ENCODE data around the gene ZNF8.

ZNF8 gene

DNA sequence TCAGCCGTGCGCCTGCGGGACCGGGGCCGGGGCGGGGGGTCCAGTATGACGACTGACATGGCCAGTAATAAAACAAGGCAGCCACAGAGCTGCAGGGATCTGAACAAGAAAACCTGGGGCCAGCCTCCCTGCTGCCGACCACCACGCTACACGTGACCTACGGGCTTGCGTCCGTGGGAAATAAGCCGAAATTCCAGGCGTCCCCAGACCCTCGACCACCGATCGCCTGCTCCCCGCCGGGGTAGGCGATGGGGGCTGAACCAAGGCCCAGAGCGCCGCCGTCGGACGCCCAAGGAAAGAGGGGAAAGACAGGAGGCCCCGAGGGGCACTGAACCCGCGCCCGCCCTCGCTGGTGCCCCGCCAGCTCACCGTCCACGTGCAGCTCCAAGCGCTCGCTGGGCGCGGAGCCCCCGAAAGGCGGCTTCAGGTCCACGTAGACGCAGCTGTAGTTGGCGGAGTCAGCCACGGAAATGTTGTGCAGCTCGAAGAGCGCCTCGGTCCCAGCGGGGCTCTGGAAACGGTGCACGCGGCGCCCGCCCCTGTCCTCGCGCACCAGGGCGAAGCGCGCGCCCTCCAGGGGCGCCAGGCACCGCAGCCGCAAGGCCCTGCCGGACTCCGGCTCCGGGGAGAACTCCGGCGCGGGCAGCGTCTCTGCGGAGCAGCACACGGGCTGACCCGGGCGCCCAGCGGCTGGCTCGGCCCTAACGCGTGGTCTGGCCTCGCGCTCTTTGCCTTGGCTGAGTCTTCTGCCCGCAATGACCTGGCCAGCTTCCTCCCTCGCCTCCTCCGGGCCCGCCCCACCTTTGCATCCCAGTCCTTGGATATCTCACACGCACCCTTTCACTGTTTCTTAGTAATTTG is 71.5 kb downstream of the ZNF8 start:
- Histone ChIP-seq H4K20me1 (ENCODE audit: low read depth, low read length) (no peaks in the 10 kb centered on the region), H3K4me3 (ENCODE audit: insufficient read depth, low read length, poor library complexity, severe bottlenecking) (no peak overlapping the region), H3K27me3 (ENCODE audit: low read length) (no peaks in the 10 kb centered on the region), H3K9ac (ENCODE audit: low read length) (no peak overlapping the region), H3K27ac (ENCODE audit: low read depth, low read length) (no peak overlapping the region), H3K9me3 (ENCODE audit: insufficient read depth, low read length) (no peaks in the 10 kb centered on the region), H3K36me3 (ENCODE audit: low read length) (no peaks in the 10 kb centered on the region), H3F3A (ENCODE audit: insufficient read depth) (no peaks in the 10 kb centered on the region), H2AFZ (ENCODE audit: low read depth, low read length, severe bottlenecking) (no peak overlapping the region), H3K79me2 (ENCODE audit: insufficient read depth, low read length) (no peaks in the 10 kb centered on the region), H3K4me2 (ENCODE audit: low read depth, low read length, poor library complexity, severe bottlenecking) (peak overlapping the region; percentile 29), H3K9me2 (replicated peaks; ENCODE audit: insufficient read depth, low read length) (no peaks in the 10 kb centered on the region)
- TF ChIP-seq EZH2phosphoT487 (conservative IDR thresholded peaks at IDR 0.05; ENCODE audit: low read length) = no peak
- TF ChIP-seq, protein P1, sequence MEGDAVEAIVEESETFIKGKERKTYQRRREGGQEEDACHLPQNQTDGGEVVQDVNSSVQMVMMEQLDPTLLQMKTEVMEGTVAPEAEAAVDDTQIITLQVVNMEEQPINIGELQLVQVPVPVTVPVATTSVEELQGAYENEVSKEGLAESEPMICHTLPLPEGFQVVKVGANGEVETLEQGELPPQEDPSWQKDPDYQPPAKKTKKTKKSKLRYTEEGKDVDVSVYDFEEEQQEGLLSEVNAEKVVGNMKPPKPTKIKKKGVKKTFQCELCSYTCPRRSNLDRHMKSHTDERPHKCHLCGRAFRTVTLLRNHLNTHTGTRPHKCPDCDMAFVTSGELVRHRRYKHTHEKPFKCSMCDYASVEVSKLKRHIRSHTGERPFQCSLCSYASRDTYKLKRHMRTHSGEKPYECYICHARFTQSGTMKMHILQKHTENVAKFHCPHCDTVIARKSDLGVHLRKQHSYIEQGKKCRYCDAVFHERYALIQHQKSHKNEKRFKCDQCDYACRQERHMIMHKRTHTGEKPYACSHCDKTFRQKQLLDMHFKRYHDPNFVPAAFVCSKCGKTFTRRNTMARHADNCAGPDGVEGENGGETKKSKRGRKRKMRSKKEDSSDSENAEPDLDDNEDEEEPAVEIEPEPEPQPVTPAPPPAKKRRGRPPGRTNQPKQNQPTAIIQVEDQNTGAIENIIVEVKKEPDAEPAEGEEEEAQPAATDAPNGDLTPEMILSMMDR (IDR thresholded peaks at IDR 0.05; ENCODE audit: insufficient read depth, low read length, poor library complexity, severe bottlenecking) = no peak

- H3K4me3 ChIP-seq (ENCODE audit: insufficient read depth, low read length, poor library complexity, severe bottlenecking) = no peak overlapping the region
- H3K4me2 ChIP-seq (ENCODE audit: low read depth, low read length, poor library complexity, severe bottlenecking) = no peak overlapping the region
- no peaks in the 10 kb centered on the region for H4K20me1 ChIP-seq (ENCODE audit: low read depth, low read length)
Observed at GRCh38 chr19:58350871-58351557, 72.3 kb downstream of the ZNF8 start.

DNA sequence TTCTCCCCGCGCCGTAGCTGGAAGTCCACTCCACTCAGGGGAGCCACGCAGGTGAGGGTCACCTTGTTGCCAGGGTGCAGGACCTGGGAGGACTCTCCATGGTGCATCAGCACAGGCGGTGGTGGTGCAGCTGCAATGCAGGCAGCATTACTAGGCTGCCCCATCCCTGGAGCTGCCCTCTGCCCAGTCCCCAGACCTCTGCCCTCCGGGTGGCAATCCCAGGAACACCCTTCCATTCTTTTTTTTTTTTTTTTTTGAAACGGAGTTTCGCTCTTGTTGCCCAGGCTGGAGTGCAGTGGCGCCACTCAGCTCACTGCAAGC is 72.8 kb downstream of the ZNF8 start:
- H3K27me3 ChIP-seq (ENCODE audit: low read length) = no peaks in the 10 kb centered on the region
- H3K27ac ChIP-seq (ENCODE audit: low read depth, low read length) = no peak overlapping the region
- no peak overlapping the region for H3K4me2 ChIP-seq (ENCODE audit: low read depth, low read length, poor library complexity, severe bottlenecking)
- H3F3A ChIP-seq (ENCODE audit: insufficient read depth) = no peaks in the 10 kb centered on the region
- TF ChIP-seq, protein P1 (IDR thresholded peaks at IDR 0.05; ENCODE audit: insufficient read depth, low read length, poor library complexity, severe bottlenecking) = no peak
- no peak for TF ChIP-seq EZH2phosphoT487 (conservative IDR thresholded peaks at IDR 0.05; ENCODE audit: low read length)
- no peak overlapping the region for H3K4me3 ChIP-seq (ENCODE audit: insufficient read depth, low read length, poor library complexity, severe bottlenecking)
- H3K36me3 ChIP-seq (ENCODE audit: low read length) = no peaks in the 10 kb centered on the region
- H4K20me1 ChIP-seq (ENCODE audit: low read depth, low read length) = no peaks in the 10 kb centered on the region
- H3K79me2 ChIP-seq (ENCODE audit: insufficient read depth, low read length) = no peaks in the 10 kb centered on the region
- no peak overlapping the region for H3K9ac ChIP-seq (ENCODE audit: low read length)
- H3K9me3 ChIP-seq (ENCODE audit: insufficient read depth, low read length) = no peaks in the 10 kb centered on the region
- no peak overlapping the region for H2AFZ ChIP-seq (ENCODE audit: low read depth, low read length, severe bottlenecking)
- no peaks in the 10 kb centered on the region for H3K9me2 ChIP-seq (replicated peaks; ENCODE audit: insufficient read depth, low read length)

More at GRCh38 chr19:58350871-58351557, 72.3 kb downstream of the ZNF8 start:
- Histone ChIP-seq H2AFZ (ENCODE audit: low read depth, low read length, severe bottlenecking) (no peak overlapping the region), H3F3A (ENCODE audit: insufficient read depth) (no peaks in the 10 kb centered on the region), H3K27me3 (ENCODE audit: low read length) (no peaks in the 10 kb centered on the region), H3K27ac (ENCODE audit: low read depth, low read length) (no peak overlapping the region), H3K79me2 (ENCODE audit: insufficient read depth, low read length) (no peaks in the 10 kb centered on the region), H3K9ac (ENCODE audit: low read length) (no peak overlapping the region), H3K9me3 (ENCODE audit: insufficient read depth, low read length) (no peaks in the 10 kb centered on the region), H3K9me2 (replicated peaks; ENCODE audit: insufficient read depth, low read length) (no peaks in the 10 kb centered on the region), H3K36me3 (ENCODE audit: low read length) (no peaks in the 10 kb centered on the region)
- TF ChIP-seq, protein P1 (IDR thresholded peaks at IDR 0.05; ENCODE audit: insufficient read depth, low read length, poor library complexity, severe bottlenecking) = no peak
- no peak for TF ChIP-seq EZH2phosphoT487 (conservative IDR thresholded peaks at IDR 0.05; ENCODE audit: low read length)
